ENCODE data around the gene SOX18.

Gene SOX18

DNA sequence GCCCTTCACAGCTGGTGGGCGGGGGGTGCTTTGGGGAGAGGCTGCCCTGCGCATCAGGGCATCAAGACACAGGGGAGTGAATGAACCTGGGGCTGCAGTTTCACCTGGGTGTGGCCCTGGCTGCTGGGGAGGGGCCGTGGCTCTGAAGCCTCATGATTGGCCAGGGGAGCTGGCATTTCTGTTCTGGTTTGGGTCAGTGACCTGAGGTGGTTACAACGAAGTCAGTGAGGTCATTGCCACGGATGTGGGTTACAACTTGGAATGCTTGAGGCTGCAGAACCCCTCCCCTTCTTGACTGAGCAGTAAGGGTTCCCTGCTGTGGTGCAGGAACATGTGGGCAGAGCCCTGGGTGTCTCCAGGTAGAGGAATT, 16.5 kb upstream of the SOX18 start:
- H3K27ac ChIP-seq: no peak overlapping the region
- no peak for TF ChIP-seq ZFX (IDR thresholded peaks at IDR 0.05; ENCODE audit: borderline replicate concordance)
- TF ChIP-seq, protein P1, sequence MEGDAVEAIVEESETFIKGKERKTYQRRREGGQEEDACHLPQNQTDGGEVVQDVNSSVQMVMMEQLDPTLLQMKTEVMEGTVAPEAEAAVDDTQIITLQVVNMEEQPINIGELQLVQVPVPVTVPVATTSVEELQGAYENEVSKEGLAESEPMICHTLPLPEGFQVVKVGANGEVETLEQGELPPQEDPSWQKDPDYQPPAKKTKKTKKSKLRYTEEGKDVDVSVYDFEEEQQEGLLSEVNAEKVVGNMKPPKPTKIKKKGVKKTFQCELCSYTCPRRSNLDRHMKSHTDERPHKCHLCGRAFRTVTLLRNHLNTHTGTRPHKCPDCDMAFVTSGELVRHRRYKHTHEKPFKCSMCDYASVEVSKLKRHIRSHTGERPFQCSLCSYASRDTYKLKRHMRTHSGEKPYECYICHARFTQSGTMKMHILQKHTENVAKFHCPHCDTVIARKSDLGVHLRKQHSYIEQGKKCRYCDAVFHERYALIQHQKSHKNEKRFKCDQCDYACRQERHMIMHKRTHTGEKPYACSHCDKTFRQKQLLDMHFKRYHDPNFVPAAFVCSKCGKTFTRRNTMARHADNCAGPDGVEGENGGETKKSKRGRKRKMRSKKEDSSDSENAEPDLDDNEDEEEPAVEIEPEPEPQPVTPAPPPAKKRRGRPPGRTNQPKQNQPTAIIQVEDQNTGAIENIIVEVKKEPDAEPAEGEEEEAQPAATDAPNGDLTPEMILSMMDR (IDR thresholded peaks at IDR 0.05): no peak

DNA sequence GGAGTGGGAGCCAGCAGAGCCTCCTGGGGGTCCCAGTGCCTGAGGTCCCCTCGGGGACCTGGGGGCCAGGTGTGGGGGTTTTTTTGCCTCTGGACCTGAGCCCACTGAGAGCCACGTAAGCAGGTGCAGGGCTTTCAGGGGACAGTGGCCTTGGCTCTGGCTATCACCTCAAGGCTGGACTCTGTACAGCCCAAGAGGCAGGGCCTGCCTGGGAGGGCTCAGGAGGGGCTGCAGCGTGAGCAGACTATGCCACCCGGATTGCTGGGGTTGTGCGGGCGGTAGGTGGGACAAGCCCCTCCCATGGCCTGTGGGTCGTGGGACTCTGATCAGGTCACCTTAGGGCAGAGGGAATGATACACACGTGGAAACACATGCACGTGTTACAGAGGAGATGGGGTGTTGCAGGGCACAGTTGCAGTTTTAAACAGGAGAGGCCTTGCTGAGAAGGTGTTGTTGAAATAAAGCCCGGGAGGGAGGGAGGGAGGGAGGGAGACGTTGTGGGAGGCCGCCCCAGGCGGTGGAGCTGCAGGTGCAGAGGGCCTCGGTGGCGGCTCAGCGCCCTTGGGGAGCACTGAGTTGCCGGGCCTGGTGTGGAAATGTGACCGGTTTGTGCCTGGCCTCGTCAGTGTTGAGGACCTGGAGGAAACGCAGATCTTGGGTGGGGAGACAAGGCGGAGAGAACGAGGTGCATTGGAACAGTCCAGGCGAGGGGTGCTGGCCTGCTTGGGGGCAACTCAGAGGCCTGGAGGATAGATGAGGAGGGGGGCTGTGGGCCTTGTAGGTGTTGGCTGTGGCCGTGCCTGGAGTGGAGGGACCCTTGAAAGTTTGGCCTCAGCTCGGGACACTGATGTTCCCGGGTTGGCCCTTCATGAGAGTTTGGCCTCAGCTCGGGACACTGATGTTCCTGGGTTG, 15.9 kb upstream of the SOX18 start:
- H3K27ac ChIP-seq: no peak overlapping the region
- TF ChIP-seq ZFX (IDR thresholded peaks at IDR 0.05; ENCODE audit: borderline replicate concordance): no peak
- TF ChIP-seq, protein P1 (IDR thresholded peaks at IDR 0.05): no peak

DNA sequence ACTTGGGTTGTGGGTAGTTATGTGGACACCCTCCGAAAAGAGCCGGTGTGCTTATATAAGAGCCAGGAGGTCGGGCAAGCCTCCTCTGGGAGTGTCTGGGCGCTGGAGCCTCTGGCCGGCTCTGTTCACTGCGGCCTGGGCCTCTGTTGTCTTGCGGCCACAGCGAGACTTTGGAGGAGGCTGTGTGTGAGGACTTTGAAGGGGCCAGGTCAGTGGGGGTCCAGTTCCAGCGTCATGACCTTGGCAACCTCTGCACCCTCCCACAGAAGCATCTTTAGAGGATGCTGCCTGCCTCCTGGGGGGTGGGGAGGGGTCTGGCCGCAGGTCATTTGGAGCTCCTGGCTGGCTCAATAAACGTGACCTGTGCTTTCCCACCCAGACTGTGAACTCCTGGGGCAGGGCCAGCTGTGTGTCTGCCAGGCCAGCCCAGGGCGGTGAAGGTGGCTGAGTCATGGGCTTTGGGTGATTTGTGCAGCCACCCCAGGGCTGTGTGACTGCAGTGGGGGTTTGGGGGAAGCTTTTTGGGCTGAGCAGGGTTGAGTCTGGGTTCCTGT, 14.8 kb upstream of the SOX18 start:
- H3K27ac ChIP-seq: peak overlapping the region; percentile 75
- TF ChIP-seq, protein P1 (IDR thresholded peaks at IDR 0.05): no peak
- TF ChIP-seq ZFX (IDR thresholded peaks at IDR 0.05; ENCODE audit: borderline replicate concordance): no peak

DNA sequence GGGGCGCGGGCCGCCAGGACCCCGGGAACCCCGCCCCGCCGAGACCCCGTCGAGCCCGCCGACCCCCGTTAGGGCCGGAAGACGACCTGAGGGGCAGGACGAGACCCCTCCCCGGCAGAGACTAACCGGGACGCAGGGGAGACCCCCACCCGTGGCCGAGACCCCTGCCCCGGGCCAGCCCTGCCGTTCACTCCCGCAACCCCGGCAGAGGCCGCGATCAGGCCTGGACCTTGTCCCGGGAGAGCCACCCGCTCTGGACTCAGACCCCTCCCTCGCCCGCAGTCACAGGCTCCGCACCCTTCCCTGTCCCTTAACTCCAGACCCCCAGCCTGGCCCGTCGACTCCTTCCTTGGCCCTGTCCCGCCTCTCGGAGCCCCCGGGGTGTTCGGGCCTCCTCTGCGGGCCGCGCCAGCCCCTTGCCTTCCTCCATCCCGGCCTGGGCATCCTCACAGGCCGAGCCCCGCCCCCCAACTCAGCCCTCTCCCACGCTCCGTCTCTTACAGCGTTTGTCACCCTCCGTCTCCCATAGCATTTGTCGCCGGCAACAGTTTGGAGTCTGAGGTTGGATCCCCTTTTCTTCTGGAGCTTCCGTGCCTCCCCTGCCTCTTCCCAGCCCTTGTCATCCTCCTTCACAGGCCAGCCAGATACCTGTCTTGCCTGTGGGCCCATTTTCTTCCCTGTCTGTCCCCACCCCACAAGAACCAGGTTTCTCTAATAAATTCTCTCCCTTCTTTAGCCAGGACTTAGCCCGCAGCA, 14.1 kb upstream of the SOX18 start:
- TF ChIP-seq, protein P1 (IDR thresholded peaks at IDR 0.05): no peak
- no peak for TF ChIP-seq ZFX (IDR thresholded peaks at IDR 0.05; ENCODE audit: borderline replicate concordance)
- peak overlapping the region; percentile 75 for H3K27ac ChIP-seq

DNA sequence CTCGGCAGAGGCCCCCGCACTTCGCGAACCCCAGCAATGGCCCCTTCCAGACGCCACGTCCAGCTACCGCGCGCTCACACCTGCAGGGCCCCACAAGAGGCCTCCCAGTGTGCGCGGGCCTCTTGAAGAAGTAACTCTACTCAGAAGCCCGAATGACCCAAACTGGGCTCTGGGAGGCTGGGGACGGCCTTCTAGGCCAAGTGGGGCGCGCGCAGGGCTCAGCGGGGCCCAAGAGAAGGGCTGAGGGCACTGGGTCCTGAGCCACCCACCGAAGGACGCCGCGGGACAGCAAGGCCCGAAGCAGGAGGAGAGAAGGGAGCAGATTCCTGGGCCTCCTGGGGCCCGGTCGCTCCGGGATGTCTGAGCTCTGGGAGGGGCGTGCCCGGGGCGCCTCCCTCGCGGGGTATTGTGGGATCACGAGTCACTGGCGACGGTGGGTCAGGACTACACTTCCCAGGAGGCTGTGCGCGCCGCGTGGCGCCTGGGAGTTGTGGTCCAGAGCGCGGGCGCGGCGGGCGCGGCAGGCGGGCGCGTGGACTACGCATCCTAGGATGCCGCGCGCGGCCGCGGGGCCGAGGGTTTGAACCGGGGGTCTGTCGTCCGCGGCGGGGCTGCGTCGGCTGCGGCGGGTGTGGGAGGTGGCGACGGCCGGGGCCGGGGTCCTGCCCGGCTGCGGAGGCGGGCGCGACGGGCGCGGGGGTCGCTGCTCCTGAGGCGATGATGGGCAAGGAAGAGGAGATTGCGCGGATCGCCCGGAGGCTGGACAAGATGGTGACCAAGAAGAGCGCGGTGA, 13.4 kb upstream of the SOX18 start, which contains the start of gene TCEA2:
Gene TCEA2, plus strand, starts transcription at position 603 of the 793 bp plus-strand sequence. Its CDS starts 115 bp downstream, at position 718.
- peak within 1 kb of the TSS; percentile 75 for H3K27ac ChIP-seq
- TF ChIP-seq ZFX (IDR thresholded peaks at IDR 0.05; ENCODE audit: borderline replicate concordance): no peak
- TF ChIP-seq, protein P1 (IDR thresholded peaks at IDR 0.05): no peak

DNA sequence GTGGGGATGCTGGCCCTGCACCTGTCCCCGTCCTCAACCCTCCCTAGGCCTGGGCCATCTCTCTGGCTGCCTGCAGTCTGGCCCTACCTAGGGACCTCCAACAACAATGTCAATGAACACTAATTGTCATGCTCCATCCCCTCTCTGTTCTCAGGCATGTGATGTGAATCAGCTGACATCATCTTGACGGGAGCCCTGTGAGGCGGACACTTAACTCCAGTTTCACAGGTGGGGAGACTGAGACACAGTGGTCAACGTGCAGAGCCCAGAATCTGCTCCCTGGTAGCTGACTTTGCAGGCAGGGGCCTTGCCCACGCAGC, 12.8 kb upstream of the SOX18 start:
- TF ChIP-seq, protein P1 (IDR thresholded peaks at IDR 0.05): no peak
- no peak for TF ChIP-seq ZFX (IDR thresholded peaks at IDR 0.05; ENCODE audit: borderline replicate concordance)
- H3K27ac ChIP-seq: peak overlapping the region; percentile 75

Data from 22Rv1 (cell line).